ENCODE results near the gene RNF150.

- TF ChIP-seq CTCF (IDR thresholded peaks at IDR 0.05; ENCODE audit: poor library complexity) (no peak), EZH2 (IDR thresholded peaks at IDR 0.05; ENCODE audit: borderline replicate concordance) (no peak)
Observed at GRCh38 chr4:140963883-140964282, 169.4 kb downstream of the RNF150 start.
